AG10803 (cell line): ENCODE data around the gene PCNX4.
"Not testable (repeated sequence)": the region's sequence is repeated elsewhere in the genome, so short reads cannot be mapped to it uniquely, and the experiment has no call there.

Source experiments
- DNase-seq: peaks from one replicate; pipeline ENCODE4 v3.0.0; 2010; ENCODE audit warnings: low read depth
- H3K4me3 ChIP-seq: 2 replicates; pipeline ENCODE4 v1.5.1; 2011; ENCODE audit warnings: mild to moderate bottlenecking, low read length, control low read depth
- TF ChIP-seq, protein P1 (sequence below): conservative IDR thresholded peaks from 2 replicates; pipeline ENCODE4 v1.5.1; 2011; ENCODE audit warnings: mild to moderate bottlenecking, low read length, control low read depth, inconsistent platforms

PCNX4 gene

DNA sequence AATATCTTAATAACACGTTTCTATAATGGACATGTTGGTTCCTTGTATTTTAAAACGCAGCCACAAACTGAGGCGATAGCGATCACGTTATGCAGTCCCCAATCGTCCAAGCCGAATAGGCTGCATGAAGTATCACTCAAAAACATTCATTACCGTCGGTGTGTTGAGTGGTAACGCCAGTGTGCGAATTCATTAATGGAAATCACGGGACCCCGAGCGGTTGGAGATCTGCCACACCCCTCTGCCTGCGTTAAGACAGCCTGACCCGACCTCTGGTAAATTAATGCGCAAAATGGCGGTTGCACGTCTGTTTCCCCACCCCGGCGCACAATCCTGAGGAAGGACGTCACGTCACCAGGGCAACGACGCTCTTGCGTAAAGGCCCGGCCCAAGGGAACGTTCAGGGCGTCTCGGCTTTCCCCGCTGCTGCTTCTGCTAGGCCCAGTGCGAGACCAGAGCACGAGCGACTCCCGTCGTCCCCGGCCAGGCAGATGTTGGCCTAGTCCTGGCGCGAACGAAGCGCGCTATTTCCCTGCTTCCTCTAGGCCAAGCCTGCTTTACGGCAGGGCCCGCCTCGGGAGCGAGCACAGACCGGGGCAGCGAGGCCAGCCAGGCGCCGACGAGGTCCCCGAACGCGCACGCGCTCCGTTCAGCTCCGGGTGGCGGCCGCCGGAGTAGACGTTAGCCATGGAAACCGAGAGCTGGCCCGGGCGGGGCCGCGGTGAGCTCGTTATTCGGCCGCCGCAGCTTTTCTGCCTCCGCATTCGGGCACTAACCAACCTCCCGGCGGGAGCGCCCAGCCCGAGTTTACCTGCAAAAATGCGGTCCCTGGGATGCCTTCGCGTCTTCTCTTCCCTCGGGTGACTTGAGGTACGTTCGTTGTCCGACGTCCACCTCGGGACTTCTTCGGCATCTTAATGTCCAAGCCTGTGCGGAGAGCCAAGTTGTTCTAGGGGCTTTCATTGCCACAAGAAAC, at the start of gene PCNX4:
PCNX4 (plus strand) TSS at position 374 of the 976 bp plus-strand sequence. CDS start 15,716 bp downstream, outside the sequence.
- H3K4me3 ChIP-seq: peak within 1 kb of the TSS; percentile 91
- TF ChIP-seq, protein P1, sequence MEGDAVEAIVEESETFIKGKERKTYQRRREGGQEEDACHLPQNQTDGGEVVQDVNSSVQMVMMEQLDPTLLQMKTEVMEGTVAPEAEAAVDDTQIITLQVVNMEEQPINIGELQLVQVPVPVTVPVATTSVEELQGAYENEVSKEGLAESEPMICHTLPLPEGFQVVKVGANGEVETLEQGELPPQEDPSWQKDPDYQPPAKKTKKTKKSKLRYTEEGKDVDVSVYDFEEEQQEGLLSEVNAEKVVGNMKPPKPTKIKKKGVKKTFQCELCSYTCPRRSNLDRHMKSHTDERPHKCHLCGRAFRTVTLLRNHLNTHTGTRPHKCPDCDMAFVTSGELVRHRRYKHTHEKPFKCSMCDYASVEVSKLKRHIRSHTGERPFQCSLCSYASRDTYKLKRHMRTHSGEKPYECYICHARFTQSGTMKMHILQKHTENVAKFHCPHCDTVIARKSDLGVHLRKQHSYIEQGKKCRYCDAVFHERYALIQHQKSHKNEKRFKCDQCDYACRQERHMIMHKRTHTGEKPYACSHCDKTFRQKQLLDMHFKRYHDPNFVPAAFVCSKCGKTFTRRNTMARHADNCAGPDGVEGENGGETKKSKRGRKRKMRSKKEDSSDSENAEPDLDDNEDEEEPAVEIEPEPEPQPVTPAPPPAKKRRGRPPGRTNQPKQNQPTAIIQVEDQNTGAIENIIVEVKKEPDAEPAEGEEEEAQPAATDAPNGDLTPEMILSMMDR: no peak
- DNase-seq: peak; percentile 99

DNA sequence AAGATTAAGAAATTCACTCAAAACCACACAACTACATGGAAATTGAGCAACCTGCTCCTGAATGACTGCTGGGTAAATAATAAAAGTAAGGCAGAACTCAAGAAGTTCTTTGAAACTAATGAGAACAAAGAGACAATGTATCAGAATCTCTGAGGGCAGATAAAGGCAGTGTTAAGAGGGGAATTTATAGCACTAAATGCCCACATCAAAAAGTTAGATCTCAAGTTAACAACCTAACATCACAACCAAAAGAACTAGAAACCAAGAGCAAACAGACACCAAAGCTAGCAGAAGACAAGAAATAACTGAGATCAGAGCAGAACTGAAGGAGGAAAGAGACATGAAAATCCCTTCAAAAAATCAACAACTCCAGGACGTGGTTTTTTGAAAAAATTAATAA, 43.7 kb upstream of the PCNX4 start:
- H3K4me3 ChIP-seq, DNase-seq: not testable (repeated sequence)

DNA sequence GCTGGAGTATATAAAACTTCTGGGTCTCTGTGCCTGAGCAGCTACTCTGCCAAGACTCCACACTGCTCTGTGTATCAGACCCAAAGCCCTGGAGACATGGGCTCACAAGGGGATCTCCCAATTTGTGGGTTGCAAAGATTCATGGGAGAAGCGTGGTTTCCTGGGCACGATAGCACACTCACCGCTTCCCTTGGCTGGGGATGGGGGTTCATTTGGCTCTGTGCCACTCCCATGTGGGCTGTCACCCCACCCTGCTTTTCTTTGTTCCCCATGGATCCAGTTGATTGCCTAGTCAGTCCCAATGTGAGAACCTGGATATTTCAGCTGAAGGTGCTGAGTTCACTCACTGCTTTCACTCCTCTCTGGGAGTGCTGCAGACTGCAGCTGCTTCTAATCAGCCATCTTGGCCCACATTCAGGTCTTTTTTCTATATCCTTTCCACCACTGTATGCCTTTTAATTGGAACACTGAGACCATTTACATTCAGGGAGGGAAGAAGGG, 40.0 kb upstream of the PCNX4 start:
- H3K4me3 ChIP-seq: peak overlapping the region; percentile 52
- peak; percentile 52 for DNase-seq
- TF ChIP-seq, protein P1: no peak

DNA sequence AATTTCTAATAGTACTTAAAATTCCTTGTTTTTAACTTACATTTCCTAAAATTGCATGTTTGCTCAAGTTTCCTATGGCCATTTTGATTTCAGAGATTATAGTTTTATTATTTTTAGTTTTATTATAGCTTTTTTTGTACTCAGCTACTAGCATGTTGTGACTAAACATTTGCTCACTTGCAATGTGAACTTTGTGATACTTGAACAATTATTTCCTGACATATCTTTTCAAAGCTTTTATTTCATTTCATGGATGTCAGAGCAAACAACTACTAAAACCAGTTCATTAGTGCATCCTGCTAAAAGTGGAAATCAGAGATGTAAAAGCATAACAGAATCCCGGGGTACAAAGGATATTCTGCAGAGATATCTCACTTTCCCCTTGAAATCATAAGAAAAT, 33.6 kb upstream of the PCNX4 start:
- TF ChIP-seq, protein P1: no peak
- no peak overlapping the region for H3K4me3 ChIP-seq
- DNase-seq: no peak

DNA sequence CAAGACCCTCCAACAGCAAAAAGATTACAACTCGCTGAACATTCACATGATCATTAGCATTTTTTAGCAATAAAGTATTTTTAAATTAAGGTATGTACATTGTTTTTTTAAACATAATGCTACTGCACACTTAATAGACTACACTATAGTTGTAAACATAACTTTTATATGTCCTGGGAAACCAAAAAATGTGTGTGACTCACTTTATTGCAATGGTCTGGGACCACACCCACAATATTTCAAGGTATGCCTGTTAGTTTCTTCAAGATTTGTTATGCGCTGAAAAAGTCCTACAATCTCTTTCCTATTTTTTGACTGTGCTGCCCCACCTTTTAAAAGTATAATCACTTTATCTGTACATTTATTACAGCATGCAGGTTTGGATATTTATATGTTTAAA, 30.4 kb upstream of the PCNX4 start:
- TF ChIP-seq, protein P1: no peak
- DNase-seq: peak; percentile 7
- H3K4me3 ChIP-seq: no peak overlapping the region

DNA sequence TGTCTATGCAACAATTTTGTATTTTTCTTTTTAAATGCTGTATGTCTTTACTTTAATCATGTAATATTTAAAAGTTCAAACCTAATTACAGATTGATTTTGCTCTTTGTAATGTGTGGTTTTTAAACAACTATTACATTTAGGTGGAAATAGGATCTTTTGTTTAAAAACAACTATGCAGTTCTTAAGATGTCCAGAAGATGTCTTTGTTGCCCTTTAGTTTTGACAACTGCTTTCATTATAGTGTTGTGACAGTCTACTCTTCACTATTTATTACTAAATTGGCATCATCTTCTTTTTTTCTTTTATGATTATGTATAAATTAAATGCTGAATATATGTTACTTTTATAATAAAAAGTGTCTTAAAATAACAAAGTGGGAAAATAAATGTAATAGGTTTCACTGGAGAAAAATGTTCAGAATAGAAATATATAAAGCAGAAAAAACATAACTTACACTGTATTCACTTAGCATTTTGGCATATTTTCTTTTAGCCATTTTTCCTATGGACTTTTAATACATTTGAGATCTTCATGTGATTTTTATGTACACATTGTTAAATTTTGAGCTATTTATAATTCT, 27.1 kb upstream of the PCNX4 start:
- TF ChIP-seq, protein P1: peak; percentile 79
- peak; percentile 55 for DNase-seq
- H3K4me3 ChIP-seq: no peak overlapping the region

DNA sequence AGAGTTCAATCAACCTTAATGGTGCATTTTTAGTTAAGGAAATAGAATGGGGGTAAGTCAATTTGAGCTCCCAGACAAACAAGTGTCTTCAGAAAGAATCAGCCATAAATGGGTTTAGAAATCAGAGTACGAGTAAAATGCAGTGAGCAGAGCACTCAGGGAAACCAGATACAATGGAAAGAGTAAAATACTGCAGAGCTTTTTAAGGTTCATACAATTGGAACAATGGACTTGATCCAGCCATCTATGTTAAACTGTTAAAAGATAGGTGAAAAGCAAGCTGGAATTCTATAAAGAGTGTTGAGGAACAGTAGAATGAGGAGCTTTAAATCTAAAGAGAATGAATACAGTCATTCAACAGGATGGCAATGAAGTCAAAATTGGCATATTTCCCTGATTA, 23.8 kb upstream of the PCNX4 start:
- TF ChIP-seq, protein P1: no peak
- no peak overlapping the region for H3K4me3 ChIP-seq
- DNase-seq: no peak
